ENCODE data around the gene HAP1. TPM values are rescaled to one million over a fixed set of nuclear protein-coding genes. Genes with fewer than 3 reads are reported as not detected.
A peak's percentile ranks its signal among the peaks of the same experiment; 100 is the strongest.
"Not testable (repeated sequence)": the region's sequence is repeated elsewhere in the genome, so short reads cannot be mapped to it uniquely, and the experiment has no call there.

The HAP1 gene
- total RNA-seq, 1 donor from 2014 or later = 0.58 TPM

- Histone ChIP-seq H3K4me3 (no peak overlapping the region), H3K4me1 (peaks cover 13% of the 10 kb centered on the region), H3K27ac (peak overlapping the region; percentile 87), H3K9me3 (no peaks in the 10 kb centered on the region), H3K36me3 (no peaks in the 10 kb centered on the region), H3K27me3 (no peaks in the 10 kb centered on the region)
- ATAC-seq (no peak), DNase-seq (no peak)
- intact Hi-C loops (cut with DNase I) = no loop called here
- no peak for TF ChIP-seq CTCF (IDR thresholded peaks at IDR 0.05)
Measured at GRCh38 chr17:41679740-41680425, 54.6 kb downstream of the HAP1 start.

DNA sequence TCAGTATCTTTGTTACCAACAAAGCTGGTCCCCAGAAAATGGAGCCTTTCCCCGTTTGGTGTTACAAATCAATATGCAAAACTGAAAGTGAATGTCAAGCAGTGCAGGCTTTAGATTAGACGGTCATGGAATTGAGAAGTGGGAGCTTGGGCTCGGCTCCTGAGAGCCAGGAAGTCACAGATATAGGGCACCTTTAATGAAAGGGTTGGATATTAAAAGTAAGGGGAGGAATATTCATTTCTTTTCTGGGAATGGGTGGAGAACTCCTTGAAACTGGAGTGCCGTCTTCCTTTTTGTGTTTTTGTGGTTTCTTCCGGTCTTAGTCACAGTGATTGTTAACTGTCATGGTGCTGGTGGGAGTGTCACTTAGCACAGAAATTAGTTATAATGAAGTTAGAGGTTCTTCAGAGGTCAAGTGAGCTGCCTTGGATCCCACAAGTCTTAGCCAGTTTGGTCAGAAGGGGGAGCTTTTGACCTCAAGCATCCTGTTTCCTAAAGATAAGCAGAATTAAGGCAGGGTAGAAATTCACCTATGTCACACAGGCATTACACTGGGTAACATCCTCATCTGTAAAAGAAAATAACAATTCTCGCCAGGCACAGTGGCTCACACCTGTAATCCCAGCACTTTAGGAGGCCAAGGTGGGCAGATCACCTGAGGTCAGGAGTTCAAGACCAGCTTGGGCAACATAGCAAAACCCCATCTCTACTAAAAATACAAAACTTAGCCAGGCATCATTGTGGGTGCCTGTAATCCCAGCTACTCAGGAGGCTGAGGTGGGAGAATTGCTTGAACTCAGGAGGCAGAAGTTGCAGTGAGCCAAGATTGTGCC is 55.3 kb downstream of the HAP1 start:
- H3K4me3 ChIP-seq = peak overlapping the region; percentile 47
- peak overlapping the region; percentile 87 for H3K27ac ChIP-seq
- peaks cover 13% of the 10 kb centered on the region for H3K4me1 ChIP-seq
- DNase-seq (no peak), ATAC-seq (peak; percentile 88)
- no peaks in the 10 kb centered on the region for H3K27me3 ChIP-seq
- intact Hi-C loops (cut with DNase I) = no loop called here
- H3K9me3 ChIP-seq = no peaks in the 10 kb centered on the region
- TF ChIP-seq CTCF (IDR thresholded peaks at IDR 0.05) = peak; percentile 37
- H3K36me3 ChIP-seq = no peaks in the 10 kb centered on the region

- H3K4me3 ChIP-seq = peak overlapping the region; percentile 47
- no peak for TF ChIP-seq CTCF (IDR thresholded peaks at IDR 0.05)
- intact Hi-C loops (cut with DNase I) = no loop called here
- H3K36me3 ChIP-seq = no peaks in the 10 kb centered on the region
- peaks cover 13% of the 10 kb centered on the region for H3K4me1 ChIP-seq
- no peak for DNase-seq
- no peaks in the 10 kb centered on the region for H3K27me3 ChIP-seq
- ATAC-seq = peak; percentile 64
- peak overlapping the region; percentile 87 for H3K27ac ChIP-seq
- no peaks in the 10 kb centered on the region for H3K9me3 ChIP-seq
Measured at GRCh38 chr17:41678411-41678906, 56.0 kb downstream of the HAP1 start.

DNA sequence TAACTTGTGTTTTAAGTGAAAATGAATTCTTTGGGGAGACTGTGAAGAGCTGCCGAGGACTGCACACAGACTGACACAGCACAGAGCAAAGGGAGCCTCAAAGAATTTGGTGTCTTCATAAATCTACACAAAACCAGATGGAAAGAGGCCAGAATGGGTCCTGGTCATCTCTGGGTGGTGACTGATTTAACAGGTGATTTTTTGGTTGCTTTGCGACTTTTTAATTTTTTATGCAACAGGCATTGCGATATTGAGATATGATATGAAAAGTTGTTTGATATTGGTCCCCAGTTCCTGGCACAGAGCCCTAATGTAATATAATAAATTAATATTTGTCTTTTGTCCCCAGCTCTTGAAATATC is 58.4 kb downstream of the HAP1 start:
- H3K27ac ChIP-seq = no peak overlapping the region
- no peaks in the 10 kb centered on the region for H3K36me3 ChIP-seq
- TF ChIP-seq CTCF (IDR thresholded peaks at IDR 0.05) = no peak
- H3K4me1 ChIP-seq = peaks cover 17% of the 10 kb centered on the region
- no peaks in the 10 kb centered on the region for H3K9me3 ChIP-seq
- ATAC-seq = no peak
- H3K4me3 ChIP-seq = no peak overlapping the region
- H3K27me3 ChIP-seq = no peaks in the 10 kb centered on the region
- DNase-seq = no peak
- intact Hi-C loops (cut with DNase I) = no loop called here

GRCh38 chr17:41675157-41676057 is 59.0 kb downstream of the HAP1 start:
- intact Hi-C loops (cut with DNase I); ATAC-seq; H3K36me3 ChIP-seq; H3K27me3 ChIP-seq; H3K4me3 ChIP-seq; DNase-seq; H3K9me3 ChIP-seq; H3K27ac ChIP-seq: not testable (repeated sequence)
- H3K4me1 ChIP-seq = peaks cover 17% of the 10 kb centered on the region

Other genes starting within 250 kb of the HAP1 start
- not detected for gene KRT36, start 244.7 kb downstream of the HAP1 start, total RNA-seq
- gene KRT13, start 229.0 kb downstream of the HAP1 start, total RNA-seq = 5.5 TPM
- gene KRT15, start 215.8 kb downstream of the HAP1 start, total RNA-seq = 24.3 TPM
- gene KRT19, start 206.3 kb downstream of the HAP1 start, total RNA-seq = 321 TPM
- not detected for gene KRT9, start 162.6 kb downstream of the HAP1 start, total RNA-seq
- gene KRT14, start 147.7 kb downstream of the HAP1 start, total RNA-seq = not detected
- gene KRT16, start 121.9 kb downstream of the HAP1 start, total RNA-seq = not detected
- gene KRT17, start 110.1 kb downstream of the HAP1 start, total RNA-seq = 5.9 TPM
- gene EIF1, start 45.8 kb downstream of the HAP1 start, total RNA-seq = 974 TPM
- not detected for gene GAST, start 22.3 kb downstream of the HAP1 start, total RNA-seq
- 109 TPM for gene JUP, start 52.1 kb upstream of the HAP1 start, total RNA-seq
- gene P3H4, start 77.3 kb upstream of the HAP1 start, total RNA-seq = 9.5 TPM
- gene FKBP10, start 78.4 kb upstream of the HAP1 start, total RNA-seq = 34.5 TPM
- 36.5 TPM for gene NT5C3B, start 101.6 kb upstream of the HAP1 start, total RNA-seq
- 0.29 TPM for gene KLHL10, start 103.2 kb upstream of the HAP1 start, total RNA-seq
- gene KLHL11, start 130.8 kb upstream of the HAP1 start, total RNA-seq = 12.6 TPM
- 112 TPM for gene ACLY, start 184.3 kb upstream of the HAP1 start, total RNA-seq
- 1.0 TPM for gene ODAD4, start 196.0 kb upstream of the HAP1 start, total RNA-seq
- 51.1 TPM for gene CNP, start 232.2 kb upstream of the HAP1 start, total RNA-seq

Measured in upper lobe of right lung (tissue), 1 donor.